LNCaP clone FGC (cell line): ENCODE measurements around the gene POLDIP2.
A peak's percentile ranks its signal among the peaks of the same experiment; 100 is the strongest.

ENCODE experiments used
- DNase-seq: peaks from one replicate; pipeline ENCODE4 v3.0.0-alpha.2; 2011; ENCODE audit warnings: low read depth
- H3K4me3 ChIP-seq: 2 replicates; pipeline ENCODE4 v1.5.1; 2011; ENCODE audit warnings: mild to moderate bottlenecking, low read depth, low read length, control low read depth
- TF ChIP-seq, protein P1 (sequence below): IDR thresholded peaks from 2 replicates; pipeline ENCODE4 v1.5.1; 2012; ENCODE audit warnings: mild to moderate bottlenecking; ENCODE audit not compliant: control insufficient read depth, insufficient read depth; ENCODE audit errors: extremely low read depth

POLDIP2 gene

DNA sequence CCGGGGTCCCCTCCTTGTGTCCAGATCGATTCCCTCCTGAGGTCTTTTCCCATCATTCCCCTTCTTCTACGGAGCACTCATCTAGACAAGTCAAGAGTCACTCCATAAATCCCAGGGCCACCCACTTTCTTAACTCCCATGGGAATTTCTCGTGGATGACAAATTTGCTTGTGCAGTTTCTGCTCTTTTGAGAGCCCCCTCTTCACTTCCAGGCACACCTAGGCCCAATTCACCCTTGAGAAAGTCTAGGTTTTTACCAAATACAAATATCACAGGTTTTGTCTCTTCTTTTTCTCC lies 522 bp upstream of the POLDIP2 start:
- TF ChIP-seq, protein P1, sequence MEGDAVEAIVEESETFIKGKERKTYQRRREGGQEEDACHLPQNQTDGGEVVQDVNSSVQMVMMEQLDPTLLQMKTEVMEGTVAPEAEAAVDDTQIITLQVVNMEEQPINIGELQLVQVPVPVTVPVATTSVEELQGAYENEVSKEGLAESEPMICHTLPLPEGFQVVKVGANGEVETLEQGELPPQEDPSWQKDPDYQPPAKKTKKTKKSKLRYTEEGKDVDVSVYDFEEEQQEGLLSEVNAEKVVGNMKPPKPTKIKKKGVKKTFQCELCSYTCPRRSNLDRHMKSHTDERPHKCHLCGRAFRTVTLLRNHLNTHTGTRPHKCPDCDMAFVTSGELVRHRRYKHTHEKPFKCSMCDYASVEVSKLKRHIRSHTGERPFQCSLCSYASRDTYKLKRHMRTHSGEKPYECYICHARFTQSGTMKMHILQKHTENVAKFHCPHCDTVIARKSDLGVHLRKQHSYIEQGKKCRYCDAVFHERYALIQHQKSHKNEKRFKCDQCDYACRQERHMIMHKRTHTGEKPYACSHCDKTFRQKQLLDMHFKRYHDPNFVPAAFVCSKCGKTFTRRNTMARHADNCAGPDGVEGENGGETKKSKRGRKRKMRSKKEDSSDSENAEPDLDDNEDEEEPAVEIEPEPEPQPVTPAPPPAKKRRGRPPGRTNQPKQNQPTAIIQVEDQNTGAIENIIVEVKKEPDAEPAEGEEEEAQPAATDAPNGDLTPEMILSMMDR = no peak
- no peak for DNase-seq
- H3K4me3 ChIP-seq = peak overlapping the region; percentile 97

DNA sequence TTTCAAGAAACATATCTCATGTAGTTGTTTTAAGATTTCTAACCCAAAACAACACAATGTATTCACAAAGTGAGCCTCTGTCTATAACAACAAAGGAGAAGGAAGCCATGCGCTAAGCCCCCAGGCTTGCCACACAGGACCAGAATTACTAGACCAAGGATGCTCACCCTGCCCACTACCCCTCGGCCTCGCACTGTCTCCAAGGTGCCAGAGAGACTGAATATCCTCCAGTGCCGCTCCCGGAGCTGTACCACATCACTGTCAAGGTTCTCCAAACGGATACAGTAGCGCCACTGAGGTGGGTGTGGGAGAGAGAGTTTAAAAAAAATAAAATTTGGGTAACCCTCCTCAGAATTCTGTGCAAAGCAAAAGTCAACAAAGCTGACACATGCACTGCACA lies 7.1 kb downstream of the POLDIP2 start:
- H3K4me3 ChIP-seq = no peak overlapping the region
- DNase-seq = no peak
- TF ChIP-seq, protein P1 = no peak

DNA sequence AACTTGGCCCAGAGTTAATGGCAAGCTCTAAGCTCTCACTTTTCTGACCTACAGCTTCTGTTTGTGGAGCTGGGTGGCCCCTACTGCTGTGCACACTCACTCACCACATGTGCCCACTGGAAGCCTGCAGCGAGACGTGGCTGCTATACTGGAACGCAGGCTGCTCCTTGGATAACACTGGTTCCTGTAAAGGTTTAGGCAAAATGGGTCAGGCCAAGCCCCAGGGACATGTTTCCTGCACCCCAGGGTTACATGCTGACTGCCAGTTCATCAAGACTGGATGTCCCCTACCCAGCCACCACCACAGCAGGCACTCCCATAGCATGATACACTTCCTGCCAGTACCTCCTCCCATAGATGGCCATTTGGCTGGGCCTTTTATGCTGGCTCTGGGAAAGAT lies 8.3 kb downstream of the POLDIP2 start:
- H3K4me3 ChIP-seq = no peak overlapping the region
- no peak for DNase-seq
- TF ChIP-seq, protein P1 = no peak

DNA sequence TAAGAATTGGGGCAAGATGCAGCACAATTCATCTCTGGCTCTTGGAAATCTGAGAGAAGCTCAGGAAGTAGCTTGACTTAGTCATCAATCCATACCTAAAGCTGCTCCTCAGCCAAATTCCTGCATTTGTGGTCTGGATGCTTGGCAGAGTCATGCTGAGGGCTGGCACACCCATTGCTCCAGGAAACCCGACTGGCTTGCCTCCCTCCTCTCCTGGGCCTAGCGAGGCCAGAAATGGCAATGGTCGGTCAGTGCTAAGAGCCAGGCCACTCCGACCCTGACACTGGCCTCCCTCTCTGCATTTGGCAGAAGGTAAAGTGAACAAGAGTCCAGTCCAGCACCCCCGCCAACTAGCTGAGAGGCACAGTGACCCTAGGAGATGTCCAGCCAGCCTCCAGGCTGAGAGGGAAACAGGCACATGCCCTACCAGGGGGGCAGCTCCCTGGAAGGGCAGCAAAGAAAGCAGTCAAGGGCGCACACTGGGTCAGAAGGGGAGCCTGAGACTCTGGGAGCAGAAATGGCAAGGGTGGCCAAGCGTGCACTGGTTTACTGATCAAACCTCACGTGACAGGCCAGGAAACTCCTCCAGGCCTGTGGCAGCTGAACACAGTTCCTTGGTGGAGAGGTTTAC lies 10.0 kb downstream of the POLDIP2 start:
- DNase-seq = no peak
- TF ChIP-seq, protein P1 = no peak
- H3K4me3 ChIP-seq = no peak overlapping the region

DNA sequence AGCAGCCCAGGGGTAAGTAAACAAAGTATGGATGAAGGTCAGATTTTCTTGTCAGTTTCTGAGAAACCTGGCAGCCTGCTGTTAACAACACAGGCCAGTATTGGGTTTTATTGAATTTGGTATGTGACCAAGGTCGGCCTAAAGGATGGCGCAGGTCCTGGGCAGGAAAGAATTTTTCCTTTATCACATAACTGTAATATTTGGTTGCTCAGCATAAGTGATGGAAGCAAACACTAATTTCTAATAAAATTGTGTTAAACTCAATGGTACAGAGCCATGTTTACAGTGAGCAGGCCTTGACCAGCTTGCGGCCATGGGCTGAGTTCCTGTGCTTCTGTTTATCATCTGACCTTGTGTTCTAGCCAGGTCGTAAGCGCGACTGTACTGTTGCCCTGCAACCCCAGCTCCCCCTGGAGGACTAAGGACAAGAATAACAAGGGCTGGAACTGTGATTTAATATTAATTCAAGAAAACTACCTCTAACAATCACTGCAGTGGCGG lies 10.5 kb downstream of the POLDIP2 start:
- peak; percentile 81 for DNase-seq
- TF ChIP-seq, protein P1 = peak; percentile 81
- H3K4me3 ChIP-seq = no peak overlapping the region

DNA sequence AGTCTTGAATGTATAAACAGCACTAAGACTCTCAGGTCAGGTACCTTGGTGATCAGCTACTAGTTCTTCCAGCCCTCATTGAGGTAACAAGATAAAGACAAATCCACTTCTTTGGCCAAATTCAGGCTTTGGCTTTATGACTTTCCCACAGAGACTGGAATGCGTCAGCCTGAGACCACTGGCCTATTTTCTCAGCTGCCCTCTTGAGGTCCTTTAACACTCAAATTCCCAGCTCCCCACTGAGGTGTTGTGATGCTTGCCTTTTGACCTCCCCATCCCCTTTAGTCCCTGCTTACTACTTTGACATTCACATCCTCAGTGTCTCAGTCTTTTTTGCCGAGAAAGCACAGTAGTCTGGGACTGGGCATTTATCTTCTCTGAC lies 11.1 kb downstream of the POLDIP2 start:
- no peak overlapping the region for H3K4me3 ChIP-seq
- no peak for DNase-seq
- TF ChIP-seq, protein P1 = no peak
